ENCODE data around the gene CHDH. TPM values are rescaled to one million over a fixed set of nuclear protein-coding genes. Genes with fewer than 3 reads are reported as not detected.

Gene CHDH
- total and polyA plus RNA-seq, 2 experiments from 2014 or later: 2.3 to 6.6 TPM

DNA sequence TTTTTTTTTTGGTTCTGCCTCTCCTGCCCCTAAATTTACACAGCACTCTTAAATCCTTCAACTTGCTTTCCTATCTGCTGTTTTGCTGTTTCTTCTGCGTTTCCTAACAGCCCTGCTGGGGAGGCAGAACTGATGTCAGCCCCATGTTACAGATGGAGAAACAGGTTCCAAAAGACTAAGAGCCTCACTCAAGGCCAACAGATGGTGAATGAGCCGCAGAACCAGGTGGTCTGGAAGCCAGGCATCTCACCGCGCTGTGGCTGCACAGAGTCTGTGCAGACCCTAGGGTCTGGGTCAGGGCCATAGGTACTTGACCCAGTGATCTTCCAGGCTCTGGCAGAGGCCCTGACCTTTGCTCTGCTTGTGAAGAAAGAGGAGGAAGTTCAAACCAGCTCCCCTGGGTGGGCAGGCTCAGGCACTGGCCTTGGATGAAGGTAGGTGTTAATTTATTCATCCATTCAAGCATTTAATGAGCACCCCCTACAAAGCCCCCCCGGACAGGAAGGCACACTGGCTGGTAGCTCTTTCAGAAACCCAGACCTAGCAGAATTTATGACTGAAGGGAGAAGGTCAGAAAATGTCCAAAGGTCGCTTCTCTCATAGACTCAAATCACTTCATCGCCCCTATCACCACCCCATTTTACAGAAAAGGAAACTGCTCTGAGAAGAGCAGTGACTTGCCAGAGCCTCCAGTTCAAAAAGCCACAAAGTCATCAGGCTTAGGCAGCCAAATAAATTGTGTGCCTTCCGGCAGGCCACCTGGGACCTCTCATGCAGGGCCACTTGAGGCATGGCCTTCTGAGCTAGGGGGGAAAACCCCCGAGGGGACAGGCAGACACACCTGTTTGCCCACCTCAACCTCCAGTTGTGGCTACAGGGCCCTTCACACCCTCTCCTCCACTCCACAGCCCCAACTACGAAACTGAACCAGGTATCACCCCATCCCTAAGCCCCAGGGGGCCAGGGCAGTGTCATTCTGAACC is 2.7 kb downstream of the CHDH start:
- Histone ChIP-seq H3K36me3 (ENCODE audit: insufficient read depth) (no peaks in the 10 kb centered on the region), H3K4me1 (ENCODE audit: insufficient read depth) (peaks cover 15% of the 10 kb centered on the region), H4K20me1 (replicated peaks; ENCODE audit: insufficient read depth) (no peaks in the 10 kb centered on the region), H3K27ac (ENCODE audit: low read depth) (no peak overlapping the region), H3K79me2 (replicated peaks; ENCODE audit: insufficient read depth) (peaks cover 7% of the 10 kb centered on the region; the same call in 1 of the 2 replicates), H3F3A (replicated peaks; ENCODE audit: low read depth) (0 out of 2 replicates have a peak, but pooled peaks cover 5% of the 10 kb centered on the region), H2AFZ (no peak overlapping the region), H3K27me3 (ENCODE audit: insufficient read depth) (peaks cover 20% of the 10 kb centered on the region), H3K4me3 (no peak overlapping the region), H3K9me2 (ENCODE audit: insufficient read depth) (no peaks in the 10 kb centered on the region), H3K4me2 (peak overlapping the region; percentile 29; the same call in 1 of the 2 replicates)
- H3K4me3 Mint-ChIP-seq: no peak overlapping the region
- no peak for ATAC-seq
- peaks cover 23% of the 10 kb centered on the region for H3K27me3 Mint-ChIP-seq (ENCODE audit: insufficient read depth, low read depth, poor library complexity)
- H3K27ac Mint-ChIP-seq: no peak overlapping the region
- H3K36me3 Mint-ChIP-seq (ENCODE audit: low read depth): no peaks in the 10 kb centered on the region; the same call in 2 of the 3 replicates
- TF ChIP-seq, protein P1, sequence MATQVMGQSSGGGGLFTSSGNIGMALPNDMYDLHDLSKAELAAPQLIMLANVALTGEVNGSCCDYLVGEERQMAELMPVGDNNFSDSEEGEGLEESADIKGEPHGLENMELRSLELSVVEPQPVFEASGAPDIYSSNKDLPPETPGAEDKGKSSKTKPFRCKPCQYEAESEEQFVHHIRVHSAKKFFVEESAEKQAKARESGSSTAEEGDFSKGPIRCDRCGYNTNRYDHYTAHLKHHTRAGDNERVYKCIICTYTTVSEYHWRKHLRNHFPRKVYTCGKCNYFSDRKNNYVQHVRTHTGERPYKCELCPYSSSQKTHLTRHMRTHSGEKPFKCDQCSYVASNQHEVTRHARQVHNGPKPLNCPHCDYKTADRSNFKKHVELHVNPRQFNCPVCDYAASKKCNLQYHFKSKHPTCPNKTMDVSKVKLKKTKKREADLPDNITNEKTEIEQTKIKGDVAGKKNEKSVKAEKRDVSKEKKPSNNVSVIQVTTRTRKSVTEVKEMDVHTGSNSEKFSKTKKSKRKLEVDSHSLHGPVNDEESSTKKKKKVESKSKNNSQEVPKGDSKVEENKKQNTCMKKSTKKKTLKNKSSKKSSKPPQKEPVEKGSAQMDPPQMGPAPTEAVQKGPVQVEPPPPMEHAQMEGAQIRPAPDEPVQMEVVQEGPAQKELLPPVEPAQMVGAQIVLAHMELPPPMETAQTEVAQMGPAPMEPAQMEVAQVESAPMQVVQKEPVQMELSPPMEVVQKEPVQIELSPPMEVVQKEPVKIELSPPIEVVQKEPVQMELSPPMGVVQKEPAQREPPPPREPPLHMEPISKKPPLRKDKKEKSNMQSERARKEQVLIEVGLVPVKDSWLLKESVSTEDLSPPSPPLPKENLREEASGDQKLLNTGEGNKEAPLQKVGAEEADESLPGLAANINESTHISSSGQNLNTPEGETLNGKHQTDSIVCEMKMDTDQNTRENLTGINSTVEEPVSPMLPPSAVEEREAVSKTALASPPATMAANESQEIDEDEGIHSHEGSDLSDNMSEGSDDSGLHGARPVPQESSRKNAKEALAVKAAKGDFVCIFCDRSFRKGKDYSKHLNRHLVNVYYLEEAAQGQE (IDR thresholded peaks at IDR 0.05; ENCODE audit: unreplicated experiment): no peak
- TF ChIP-seq, protein P2, sequence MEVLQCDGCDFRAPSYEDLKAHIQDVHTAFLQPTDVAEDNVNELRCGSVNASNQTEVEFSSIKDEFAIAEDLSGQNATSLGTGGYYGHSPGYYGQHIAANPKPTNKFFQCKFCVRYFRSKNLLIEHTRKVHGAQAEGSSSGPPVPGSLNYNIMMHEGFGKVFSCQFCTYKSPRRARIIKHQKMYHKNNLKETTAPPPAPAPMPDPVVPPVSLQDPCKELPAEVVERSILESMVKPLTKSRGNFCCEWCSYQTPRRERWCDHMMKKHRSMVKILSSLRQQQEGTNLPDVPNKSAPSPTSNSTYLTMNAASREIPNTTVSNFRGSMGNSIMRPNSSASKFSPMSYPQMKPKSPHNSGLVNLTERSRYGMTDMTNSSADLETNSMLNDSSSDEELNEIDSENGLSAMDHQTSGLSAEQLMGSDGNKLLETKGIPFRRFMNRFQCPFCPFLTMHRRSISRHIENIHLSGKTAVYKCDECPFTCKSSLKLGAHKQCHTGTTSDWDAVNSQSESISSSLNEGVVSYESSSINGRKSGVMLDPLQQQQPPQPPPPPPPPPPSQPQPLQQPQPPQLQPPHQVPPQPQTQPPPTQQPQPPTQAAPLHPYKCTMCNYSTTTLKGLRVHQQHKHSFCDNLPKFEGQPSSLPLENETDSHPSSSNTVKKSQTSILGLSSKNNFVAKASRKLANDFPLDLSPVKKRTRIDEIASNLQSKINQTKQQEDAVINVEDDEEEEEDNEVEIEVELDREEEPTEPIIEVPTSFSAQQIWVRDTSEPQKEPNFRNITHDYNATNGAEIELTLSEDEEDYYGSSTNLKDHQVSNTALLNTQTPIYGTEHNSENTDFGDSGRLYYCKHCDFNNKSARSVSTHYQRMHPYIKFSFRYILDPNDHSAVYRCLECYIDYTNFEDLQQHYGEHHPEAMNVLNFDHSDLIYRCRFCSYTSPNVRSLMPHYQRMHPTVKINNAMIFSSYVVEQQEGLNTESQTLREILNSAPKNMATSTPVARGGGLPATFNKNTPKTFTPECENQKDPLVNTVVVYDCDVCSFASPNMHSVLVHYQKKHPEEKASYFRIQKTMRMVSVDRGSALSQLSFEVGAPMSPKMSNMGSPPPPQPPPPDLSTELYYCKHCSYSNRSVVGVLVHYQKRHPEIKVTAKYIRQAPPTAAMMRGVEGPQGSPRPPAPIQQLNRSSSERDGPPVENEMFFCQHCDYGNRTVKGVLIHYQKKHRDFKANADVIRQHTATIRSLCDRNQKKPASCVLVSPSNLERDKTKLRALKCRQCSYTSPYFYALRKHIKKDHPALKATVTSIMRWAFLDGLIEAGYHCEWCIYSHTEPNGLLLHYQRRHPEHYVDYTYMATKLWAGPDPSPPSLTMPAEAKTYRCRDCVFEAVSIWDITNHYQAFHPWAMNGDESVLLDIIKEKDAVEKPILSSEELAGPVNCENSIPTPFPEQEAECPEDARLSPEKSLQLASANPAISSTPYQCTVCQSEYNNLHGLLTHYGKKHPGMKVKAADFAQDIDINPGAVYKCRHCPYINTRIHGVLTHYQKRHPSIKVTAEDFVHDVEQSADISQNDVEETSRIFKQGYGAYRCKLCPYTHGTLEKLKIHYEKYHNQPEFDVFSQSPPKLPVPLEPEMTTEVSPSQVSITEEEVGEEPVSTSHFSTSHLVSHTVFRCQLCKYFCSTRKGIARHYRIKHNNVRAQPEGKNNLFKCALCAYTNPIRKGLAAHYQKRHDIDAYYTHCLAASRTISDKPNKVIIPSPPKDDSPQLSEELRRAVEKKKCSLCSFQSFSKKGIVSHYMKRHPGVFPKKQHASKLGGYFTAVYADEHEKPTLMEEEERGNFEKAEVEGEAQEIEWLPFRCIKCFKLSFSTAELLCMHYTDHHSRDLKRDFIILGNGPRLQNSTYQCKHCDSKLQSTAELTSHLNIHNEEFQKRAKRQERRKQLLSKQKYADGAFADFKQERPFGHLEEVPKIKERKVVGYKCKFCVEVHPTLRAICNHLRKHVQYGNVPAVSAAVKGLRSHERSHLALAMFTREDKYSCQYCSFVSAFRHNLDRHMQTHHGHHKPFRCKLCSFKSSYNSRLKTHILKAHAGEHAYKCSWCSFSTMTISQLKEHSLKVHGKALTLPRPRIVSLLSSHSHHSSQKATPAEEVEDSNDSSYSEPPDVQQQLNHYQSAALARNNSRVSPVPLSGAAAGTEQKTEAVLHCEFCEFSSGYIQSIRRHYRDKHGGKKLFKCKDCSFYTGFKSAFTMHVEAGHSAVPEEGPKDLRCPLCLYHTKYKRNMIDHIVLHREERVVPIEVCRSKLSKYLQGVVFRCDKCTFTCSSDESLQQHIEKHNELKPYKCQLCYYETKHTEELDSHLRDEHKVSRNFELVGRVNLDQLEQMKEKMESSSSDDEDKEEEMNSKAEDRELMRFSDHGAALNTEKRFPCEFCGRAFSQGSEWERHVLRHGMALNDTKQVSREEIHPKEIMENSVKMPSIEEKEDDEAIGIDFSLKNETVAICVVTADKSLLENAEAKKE (CRISPR knock-in tag; IDR thresholded peaks at IDR 0.05): no peak
- no peak for TF ChIP-seq EZH2phosphoT487 (IDR thresholded peaks at IDR 0.05; ENCODE audit: unreplicated experiment)
- TF ChIP-seq CREB1 (CRISPR knock-in tag; IDR thresholded peaks at IDR 0.05; ENCODE audit: low read depth): no peak
- TF ChIP-seq, protein P3, sequence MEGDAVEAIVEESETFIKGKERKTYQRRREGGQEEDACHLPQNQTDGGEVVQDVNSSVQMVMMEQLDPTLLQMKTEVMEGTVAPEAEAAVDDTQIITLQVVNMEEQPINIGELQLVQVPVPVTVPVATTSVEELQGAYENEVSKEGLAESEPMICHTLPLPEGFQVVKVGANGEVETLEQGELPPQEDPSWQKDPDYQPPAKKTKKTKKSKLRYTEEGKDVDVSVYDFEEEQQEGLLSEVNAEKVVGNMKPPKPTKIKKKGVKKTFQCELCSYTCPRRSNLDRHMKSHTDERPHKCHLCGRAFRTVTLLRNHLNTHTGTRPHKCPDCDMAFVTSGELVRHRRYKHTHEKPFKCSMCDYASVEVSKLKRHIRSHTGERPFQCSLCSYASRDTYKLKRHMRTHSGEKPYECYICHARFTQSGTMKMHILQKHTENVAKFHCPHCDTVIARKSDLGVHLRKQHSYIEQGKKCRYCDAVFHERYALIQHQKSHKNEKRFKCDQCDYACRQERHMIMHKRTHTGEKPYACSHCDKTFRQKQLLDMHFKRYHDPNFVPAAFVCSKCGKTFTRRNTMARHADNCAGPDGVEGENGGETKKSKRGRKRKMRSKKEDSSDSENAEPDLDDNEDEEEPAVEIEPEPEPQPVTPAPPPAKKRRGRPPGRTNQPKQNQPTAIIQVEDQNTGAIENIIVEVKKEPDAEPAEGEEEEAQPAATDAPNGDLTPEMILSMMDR (conservative IDR thresholded peaks at IDR 0.05; ENCODE audit: low read depth in 2 of 2): no peak
- TF ChIP-seq EZH2 (IDR thresholded peaks at IDR 0.05; ENCODE audit: low read depth, unreplicated experiment): no peak
- TF ChIP-seq NANOG (IDR thresholded peaks at IDR 0.05; ENCODE audit: borderline replicate concordance): no peak
- TF ChIP-seq, protein P4, sequence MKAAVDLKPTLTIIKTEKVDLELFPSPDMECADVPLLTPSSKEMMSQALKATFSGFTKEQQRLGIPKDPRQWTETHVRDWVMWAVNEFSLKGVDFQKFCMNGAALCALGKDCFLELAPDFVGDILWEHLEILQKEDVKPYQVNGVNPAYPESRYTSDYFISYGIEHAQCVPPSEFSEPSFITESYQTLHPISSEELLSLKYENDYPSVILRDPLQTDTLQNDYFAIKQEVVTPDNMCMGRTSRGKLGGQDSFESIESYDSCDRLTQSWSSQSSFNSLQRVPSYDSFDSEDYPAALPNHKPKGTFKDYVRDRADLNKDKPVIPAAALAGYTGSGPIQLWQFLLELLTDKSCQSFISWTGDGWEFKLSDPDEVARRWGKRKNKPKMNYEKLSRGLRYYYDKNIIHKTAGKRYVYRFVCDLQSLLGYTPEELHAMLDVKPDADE (IDR thresholded peaks at IDR 0.05): no peak
- no peak for TF ChIP-seq STAT1 (IDR thresholded peaks at IDR 0.05; ENCODE audit: unreplicated experiment)
- DNase-seq (ENCODE audit: low spot score): no peak
- peaks cover 31% of the 10 kb centered on the region for H3K4me1 Mint-ChIP-seq
- H3K9me3 Mint-ChIP-seq: no peaks in the 10 kb centered on the region
